NCI-H1930 (cell line): Measurements from ENCODE around the gene SLC23A1.
"Not testable (repeated sequence)": the region's sequence is repeated elsewhere in the genome, so short reads cannot be mapped to it uniquely, and the experiment has no call there.

ENCODE experiments used
- DNase-seq, 2 experiments: peaks; one replicate each; lab custom pipeline; 2025; lab: John Stamatoyannopoulos, UW

SLC23A1 gene

GRCh38 chr5:139383275-139383992 is at the start of gene SLC23A1:
TSS of gene SLC23A1 (minus strand) at chr5:139383297. CDS start at chr5:139383253, 44 bp downstream.
- no peak for DNase-seq

GRCh38 chr5:139431706-139432105 is 48.6 kb upstream of the SLC23A1 start:
- DNase-seq, result no peak

- no peak for DNase-seq
These were observed 46.9 kb upstream of the SLC23A1 start for GRCh38 chr5:139430015-139430414.

GRCh38 chr5:139426203-139426885 is 43.2 kb upstream of the SLC23A1 start:
- no peak for DNase-seq

GRCh38 chr5:139425497-139425896 is 42.4 kb upstream of the SLC23A1 start:
- DNase-seq, result no peak

- DNase-seq, result peak in 1 of 2 experiments; percentile 23
These were observed 39.3 kb upstream of the SLC23A1 start for GRCh38 chr5:139422307-139422893.

- no peak for DNase-seq
These were observed 36.4 kb upstream of the SLC23A1 start for GRCh38 chr5:139419226-139420192.

- no peak for DNase-seq
These were observed 35.7 kb upstream of the SLC23A1 start for GRCh38 chr5:139418793-139419192.

- DNase-seq, result no peak
These were observed 34.1 kb upstream of the SLC23A1 start for GRCh38 chr5:139417214-139417613.

GRCh38 chr5:139416651-139417050 is 33.6 kb upstream of the SLC23A1 start:
- DNase-seq, result no peak

GRCh38 chr5:139415869-139416268 is 32.8 kb upstream of the SLC23A1 start:
- no peak for DNase-seq

- DNase-seq, result no peak
These were observed 32.2 kb upstream of the SLC23A1 start for GRCh38 chr5:139415221-139415861.

GRCh38 chr5:139414581-139415130 is 31.6 kb upstream of the SLC23A1 start:
- DNase-seq, result no peak

GRCh38 chr5:139413963-139414362 is 30.9 kb upstream of the SLC23A1 start:
- DNase-seq, result no peak

- DNase-seq, result no peak
These were observed 30.1 kb upstream of the SLC23A1 start for GRCh38 chr5:139413153-139413552.

- DNase-seq, result no peak
These were observed 28.1 kb upstream of the SLC23A1 start for GRCh38 chr5:139410993-139411828.

- DNase-seq, result no peak
These were observed 27.3 kb upstream of the SLC23A1 start for GRCh38 chr5:139410121-139410992.

GRCh38 chr5:139409116-139409515 is 26.0 kb upstream of the SLC23A1 start:
- DNase-seq, result not testable (repeated sequence)

- DNase-seq, result no peak
These were observed 25.1 kb upstream of the SLC23A1 start for GRCh38 chr5:139408191-139408590.
